ENCODE data around the gene ELOVL5.
A peak's percentile ranks its signal among the peaks of the same experiment; 100 is the strongest.

GRCh38 chr6:53290537-53291510 is 57.9 kb downstream of the ELOVL5 start:
- TF ChIP-seq CTCF (IDR thresholded peaks at IDR 0.05; ENCODE audit: low read length) (peak; percentile 10; the same call in 1 of the 2 replicates), EZH2 (IDR thresholded peaks at IDR 0.05; ENCODE audit: borderline replicate concordance, low read length) (no peak)

Data from OCI-LY1 (cell line).